IPS DF 6.9 (cell line): ENCODE results near the gene ATP6V1D.

Experiments used
- DNase-seq: peaks from one replicate; pipeline ENCODE4 v3.0.0-alpha.2; 2013; ENCODE audit warnings: low read depth, low spot score
- H3K27ac ChIP-seq: one replicate; pipeline ENCODE4 v1.5.1; 2013; ENCODE audit warnings: low read length, control low read depth
- H3K27me3 ChIP-seq: 2 replicates; pipeline ENCODE4 v1.6.1; 2013; ENCODE audit warnings: mild to moderate bottlenecking, low read length; ENCODE audit not compliant: control insufficient read depth, insufficient read depth
- H3K36me3 ChIP-seq: 2 replicates; pipeline ENCODE4 v1.6.1; 2013; ENCODE audit warnings: low read length; ENCODE audit not compliant: control insufficient read depth, insufficient read depth
- H3K4me1 ChIP-seq: 2 replicates; pipeline ENCODE4 v1.6.1; 2013; ENCODE audit warnings: low read length; ENCODE audit not compliant: control insufficient read depth, insufficient read depth
- H3K4me3 ChIP-seq: 2 replicates; pipeline ENCODE4 v1.5.1; 2013; ENCODE audit warnings: mild to moderate bottlenecking, low read length
- H3K9me3 ChIP-seq: 2 replicates; pipeline ENCODE4 v1.6.1; 2013; ENCODE audit warnings: low read length, inconsistent platforms; ENCODE audit not compliant: control insufficient read depth, insufficient read depth
- WGBS: extraction: QIAGEN DNeasy Blood & Tissue Kit; methylation state at CpG from one replicate; pipeline ENCODE4 v1.1.7; 2013; ENCODE audit warnings: mixed read lengths, missing lambda C conversion rate; ENCODE audit not compliant: insufficient read length, insufficient coverage; 5-methylcytosine and 5-hydroxymethylcytosine counted together

Gene ATP6V1D

DNA sequence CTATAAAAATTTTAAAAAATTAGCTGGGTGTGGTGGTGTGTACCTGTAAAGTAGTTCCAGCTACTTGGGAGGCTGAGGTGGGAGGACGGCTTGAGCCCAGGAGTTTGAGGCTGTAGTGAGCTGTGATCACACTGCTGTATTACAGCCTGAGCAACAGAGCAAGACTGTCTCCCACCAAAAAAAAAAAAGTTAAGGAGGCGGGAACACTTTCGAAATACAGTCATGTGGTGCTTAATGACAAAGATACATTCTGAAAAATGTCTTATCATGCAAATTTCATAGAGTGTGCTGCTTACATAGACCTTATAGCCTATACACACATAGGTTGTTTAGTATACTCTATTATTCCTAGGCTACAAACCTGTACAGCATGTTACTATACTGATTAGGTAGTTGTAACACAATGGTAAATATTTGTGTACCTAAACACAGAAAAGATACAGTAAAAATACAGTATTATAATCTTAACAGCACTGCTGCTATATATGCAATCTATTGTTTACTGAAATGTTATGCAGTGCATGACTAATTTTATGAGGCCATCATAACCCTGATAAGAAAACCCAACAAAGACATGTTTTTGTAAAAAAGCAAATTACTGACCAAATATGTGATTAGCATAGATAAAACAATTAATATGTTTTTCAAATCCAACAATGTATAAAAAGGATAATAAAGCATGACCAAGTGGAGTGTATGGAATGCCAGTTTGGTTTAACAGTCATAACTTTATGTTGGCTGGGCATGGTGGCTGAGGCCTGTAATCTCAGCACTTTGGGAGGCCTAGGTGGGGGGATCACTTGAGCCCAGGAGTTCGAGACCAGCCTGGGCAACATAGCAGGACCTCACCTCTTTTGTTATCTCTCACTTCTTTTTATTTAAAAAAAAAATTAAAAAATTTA, 11.9 kb upstream of the ATP6V1D start:
- Histone ChIP-seq H3K4me3 (no peak overlapping the region), H3K9me3 (no peaks in the 10 kb centered on the region), H3K36me3 (peaks cover 8% of the 10 kb centered on the region; the same call in 1 of the 2 replicates), H3K27me3 (no peaks in the 10 kb centered on the region), H3K4me1 (no peaks in the 10 kb centered on the region), H3K27ac (no peak overlapping the region)
- no peak for DNase-seq
- no CpG with 5 or more reads among the region's 4 CpGs for WGBS

DNA sequence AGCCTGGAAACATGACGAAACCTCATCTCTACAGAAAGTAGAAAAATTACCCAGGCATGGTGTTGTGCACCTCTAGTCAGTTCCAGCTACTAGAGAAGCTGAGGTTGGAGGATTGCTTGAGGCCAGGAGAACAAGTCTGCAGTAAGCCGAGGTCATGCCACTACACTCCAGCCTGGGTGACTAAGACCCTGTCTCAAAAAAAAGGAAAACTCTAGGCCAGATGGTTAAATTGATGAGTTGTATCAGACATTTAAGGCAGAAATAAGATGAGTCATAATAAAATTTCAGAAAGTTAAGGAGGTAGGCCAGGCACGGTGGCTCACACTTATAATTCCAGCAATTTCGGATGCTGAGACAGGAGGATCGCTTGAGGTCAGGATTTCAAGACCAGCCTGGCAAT, 11.2 kb upstream of the ATP6V1D start:
- Histone ChIP-seq H3K27ac (no peak overlapping the region), H3K9me3 (no peaks in the 10 kb centered on the region), H3K4me3 (no peak overlapping the region), H3K4me1 (no peaks in the 10 kb centered on the region), H3K36me3 (peaks cover 5% of the 10 kb centered on the region; the same call in 1 of the 2 replicates), H3K27me3 (no peaks in the 10 kb centered on the region)
- DNase-seq, result no peak
- WGBS, result no CpG with 5 or more reads among the region's 5 CpGs

DNA sequence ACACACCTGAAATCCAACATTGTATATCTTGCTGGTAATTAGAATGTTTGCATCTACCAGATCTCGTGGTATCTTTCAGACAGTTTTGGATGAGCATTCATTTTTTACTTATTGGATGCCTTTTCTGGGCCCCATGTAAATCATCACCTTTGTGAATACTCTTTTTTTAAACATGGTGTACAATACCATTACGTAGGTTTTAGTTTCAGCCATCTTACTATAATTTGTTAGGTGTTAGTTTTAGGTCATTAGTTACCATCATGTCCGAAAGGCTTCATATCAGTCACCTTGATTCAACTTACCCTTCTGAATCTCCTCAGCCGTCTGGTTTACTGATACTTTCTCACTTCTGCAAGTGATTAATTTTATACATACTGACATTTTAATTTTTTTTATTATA, 5.9 kb upstream of the ATP6V1D start:
- Histone ChIP-seq H3K9me3 (no peaks in the 10 kb centered on the region), H3K4me3 (no peak overlapping the region), H3K4me1 (no peaks in the 10 kb centered on the region), H3K27ac (no peak overlapping the region), H3K27me3 (no peaks in the 10 kb centered on the region), H3K36me3 (no peaks in the 10 kb centered on the region; the same call in 1 of the 2 replicates)
- WGBS, result no CpG with 5 or more reads among the region's 4 CpGs
- DNase-seq, result no peak

DNA sequence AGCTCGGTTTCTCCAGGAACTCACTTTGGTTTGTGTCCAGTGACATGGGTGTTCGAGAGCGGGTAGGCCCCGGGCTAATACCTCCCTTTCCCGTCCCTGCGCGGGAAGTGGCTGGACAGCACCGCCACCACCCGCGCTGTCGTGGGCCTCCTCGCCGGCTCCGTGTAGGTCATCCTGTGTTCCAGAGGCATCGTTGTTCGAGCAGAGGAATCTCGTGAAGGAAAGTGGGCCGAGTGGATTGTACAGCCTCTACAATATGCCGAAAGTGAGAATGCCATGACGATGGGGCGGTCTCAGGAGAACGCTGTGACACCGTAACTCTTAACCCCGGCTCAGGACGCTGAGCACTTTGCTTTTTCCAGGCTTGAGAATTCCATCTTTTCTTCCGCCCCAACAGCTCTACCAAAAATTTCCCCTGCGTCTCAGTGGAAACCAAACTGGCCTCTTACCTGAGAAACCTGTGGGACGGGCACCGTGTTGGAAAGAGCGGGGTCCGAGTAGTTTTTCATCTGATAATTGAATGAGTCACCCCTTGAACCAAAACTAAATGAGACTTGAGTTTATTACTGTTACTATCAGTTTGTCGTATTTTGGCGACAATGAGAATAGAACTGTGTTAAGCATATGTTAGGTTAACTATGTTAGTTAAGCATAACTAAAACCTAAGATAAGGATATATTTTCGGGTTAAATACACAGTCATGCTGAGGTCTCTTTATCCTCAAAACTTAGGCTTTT, 1.0 kb upstream of the ATP6V1D start:
- Histone ChIP-seq H3K36me3 (no peaks in the 10 kb centered on the region), H3K9me3 (no peaks in the 10 kb centered on the region), H3K4me1 (no peaks in the 10 kb centered on the region), H3K27ac (no peak overlapping the region), H3K4me3 (peak overlapping the region; percentile 92), H3K27me3 (no peaks in the 10 kb centered on the region)
- no CpG with 5 or more reads among the region's 34 CpGs for WGBS
- DNase-seq, result no peak

DNA sequence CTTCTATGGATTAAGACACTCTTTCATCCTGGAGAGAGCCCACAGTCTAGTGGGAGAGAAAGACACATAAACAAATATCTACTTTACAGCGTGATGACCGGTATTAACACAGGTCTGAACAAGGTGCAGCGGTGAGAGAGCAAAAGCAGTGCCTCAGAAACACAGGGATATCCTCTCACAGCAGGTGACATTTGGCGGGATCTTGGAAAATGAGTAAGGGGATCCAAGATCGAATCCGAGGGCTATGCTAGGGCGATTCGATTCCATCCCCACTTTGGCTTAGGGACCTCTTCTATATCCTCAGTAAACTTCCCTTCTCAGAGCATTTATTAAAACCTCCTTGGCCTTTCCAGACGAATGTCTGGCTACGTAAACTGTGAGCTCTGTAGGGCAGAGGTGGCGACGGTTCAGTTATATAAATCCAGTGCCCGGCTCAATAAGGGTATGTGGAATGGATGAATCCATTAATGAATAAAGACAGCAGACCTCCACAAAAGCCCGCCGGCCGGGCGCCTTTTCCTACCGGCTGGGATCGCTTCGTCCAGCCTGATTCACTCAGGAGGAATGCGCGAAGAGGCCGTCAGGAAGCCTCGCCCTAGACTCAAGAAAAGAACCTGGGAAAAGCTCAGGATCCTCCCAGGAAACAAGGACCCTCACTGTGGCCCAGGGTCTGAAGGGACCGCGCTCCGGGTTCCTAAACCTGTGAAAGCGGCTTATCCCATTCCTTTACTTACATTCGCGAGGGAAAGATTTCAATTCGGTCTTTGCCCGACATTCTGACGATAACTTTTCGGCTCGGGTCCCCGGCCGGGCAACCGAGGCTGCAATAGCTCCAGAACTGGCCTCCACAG, 455 bp downstream of the ATP6V1D start:
- Histone ChIP-seq H3K4me1 (no peaks in the 10 kb centered on the region), H3K27me3 (no peaks in the 10 kb centered on the region), H3K27ac (no peak overlapping the region), H3K9me3 (no peaks in the 10 kb centered on the region), H3K4me3 (peak overlapping the region; percentile 92), H3K36me3 (no peaks in the 10 kb centered on the region)
- no peak for DNase-seq
- WGBS, result no CpG with 5 or more reads among the region's 38 CpGs

DNA sequence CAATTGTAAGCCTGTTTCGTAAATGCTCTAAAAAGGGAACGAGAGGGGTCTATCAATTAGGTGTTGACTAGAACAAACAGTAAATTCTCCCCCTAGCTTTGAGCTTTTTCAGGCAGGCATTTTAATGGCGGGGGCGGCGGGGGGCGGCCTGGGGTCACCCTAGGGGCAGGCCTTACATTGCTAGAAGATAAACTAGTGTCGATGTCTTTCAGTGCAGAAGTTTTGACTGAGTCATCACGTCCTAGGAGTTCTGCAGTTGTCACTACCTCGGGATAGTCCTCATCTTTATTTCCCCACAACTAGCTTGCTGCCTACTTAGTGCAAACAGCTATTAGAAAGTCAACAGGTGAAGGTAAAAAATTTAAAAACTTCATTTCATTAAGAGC, 1.6 kb downstream of the ATP6V1D start:
- Histone ChIP-seq H3K4me3 (no peak overlapping the region), H3K27me3 (no peaks in the 10 kb centered on the region), H3K27ac (no peak overlapping the region), H3K9me3 (no peaks in the 10 kb centered on the region), H3K4me1 (no peaks in the 10 kb centered on the region), H3K36me3 (no peaks in the 10 kb centered on the region)
- no peak for DNase-seq
- WGBS, result no CpG with 5 or more reads among the region's 9 CpGs

DNA sequence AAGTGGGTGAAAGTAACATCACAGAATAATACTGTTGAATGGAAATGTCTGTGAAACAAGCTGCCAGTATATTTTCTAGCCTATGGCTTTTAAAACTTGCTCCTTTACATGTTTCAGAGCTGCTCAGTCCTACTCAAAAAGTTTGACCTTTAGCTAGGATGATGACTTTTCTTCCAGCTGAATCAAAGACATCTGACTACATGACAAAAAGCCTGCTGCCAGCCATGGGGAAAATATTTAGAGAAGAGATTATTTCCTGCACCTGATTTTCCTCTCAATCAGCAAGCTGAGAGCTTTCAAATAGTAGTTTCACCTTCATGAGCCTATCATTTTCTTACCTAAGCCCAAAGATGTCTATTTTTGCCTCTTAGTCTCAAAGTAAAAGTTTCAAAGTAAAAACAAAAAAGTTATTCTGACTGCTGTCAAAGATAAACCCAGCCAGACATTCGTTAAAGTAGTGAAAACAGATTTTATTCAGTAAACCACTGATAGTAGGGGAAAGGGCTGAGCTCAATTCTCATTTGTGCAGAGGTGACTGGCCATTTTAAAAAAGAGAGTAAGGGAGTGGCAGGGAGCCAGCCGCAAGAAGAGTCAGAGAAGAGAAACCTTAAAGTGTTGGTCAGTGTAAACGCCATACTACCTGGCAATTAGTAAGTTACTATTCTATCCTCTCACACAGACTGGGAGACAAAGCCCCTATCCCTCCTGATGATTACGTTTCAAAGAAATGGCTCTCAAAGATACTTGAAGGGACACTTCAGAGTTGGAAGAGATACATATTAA, 2.2 kb downstream of the ATP6V1D start:
- Histone ChIP-seq H3K9me3 (no peaks in the 10 kb centered on the region), H3K27ac (no peak overlapping the region), H3K4me3 (no peak overlapping the region), H3K27me3 (no peaks in the 10 kb centered on the region), H3K4me1 (no peaks in the 10 kb centered on the region), H3K36me3 (no peaks in the 10 kb centered on the region)
- whole genome bisulfite sequencing, result no CpG with 5 or more reads among the region's 4 CpGs
- DNase-seq, result no peak

DNA sequence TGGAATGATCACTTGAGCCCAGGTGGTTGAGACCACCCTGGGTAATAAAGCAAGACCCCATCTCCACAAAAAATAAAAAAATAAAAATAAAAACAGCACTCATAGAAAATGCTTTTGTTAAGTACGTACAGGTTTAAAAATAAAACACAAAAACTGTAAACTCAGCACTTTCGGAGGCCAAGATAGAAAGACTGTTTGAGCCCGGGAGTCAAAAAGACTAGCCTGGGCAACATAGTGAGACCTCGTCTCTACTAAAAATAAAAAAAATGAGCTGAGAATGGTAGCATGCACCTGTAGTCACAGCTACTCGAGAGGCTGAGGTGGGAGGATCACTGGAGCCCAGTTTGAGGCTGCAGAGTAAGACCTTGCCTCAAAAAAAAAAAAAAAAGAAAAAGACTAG, 7.5 kb downstream of the ATP6V1D start:
- H3K4me1 ChIP-seq, result no peaks in the 10 kb centered on the region
- DNase-seq, result no peak
- no peaks in the 10 kb centered on the region for H3K9me3 ChIP-seq
- WGBS, result no CpG with 5 or more reads among the region's 5 CpGs
- H3K36me3 ChIP-seq, result peaks cover 6% of the 10 kb centered on the region; the same call in 1 of the 2 replicates
- H3K27me3 ChIP-seq, result no peaks in the 10 kb centered on the region
- H3K27ac ChIP-seq, result no peak overlapping the region
- H3K4me3 ChIP-seq, result no peak overlapping the region

DNA sequence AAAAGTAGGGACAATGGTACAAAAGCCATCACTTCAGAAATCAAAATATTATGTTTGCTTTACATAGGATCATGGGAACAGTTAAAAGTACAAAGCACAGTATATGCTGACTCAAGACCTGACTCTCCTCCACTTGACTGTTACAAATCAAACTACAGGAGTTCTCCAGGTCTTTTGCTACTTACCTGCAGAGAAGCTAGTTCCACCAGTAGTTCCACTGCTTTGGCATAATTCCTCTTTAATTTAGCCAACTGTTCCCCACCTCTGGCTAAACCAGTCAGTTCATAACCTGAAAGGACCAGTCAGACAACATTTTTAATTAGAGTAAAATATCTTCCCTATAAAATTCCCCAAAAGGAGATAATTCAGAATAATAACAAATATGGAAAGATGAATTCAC, 14.0 kb downstream of the ATP6V1D start:
- Histone ChIP-seq H3K4me3 (no peak overlapping the region), H3K36me3 (peaks cover 11% of the 10 kb centered on the region)

More for the DNA sequence above, 14.0 kb downstream of the ATP6V1D start:
- Histone ChIP-seq H3K27ac (no peak overlapping the region), H3K27me3 (no peaks in the 10 kb centered on the region), H3K9me3 (no peaks in the 10 kb centered on the region), H3K4me1 (no peaks in the 10 kb centered on the region)
- DNase-seq, result no peak
